ENCODE data around the gene TAF11L5.
"Not testable (repeated sequence)": the region's sequence is repeated elsewhere in the genome, so short reads cannot be mapped to it uniquely, and the experiment has no call there.

Gene TAF11L5

GRCh38 chr5:17524935-17525334 is at the start of gene TAF11L5:
Gene TAF11L5 (plus strand): TSS chr5:17525235.
- not testable (repeated sequence) for H3K27me3 ChIP-seq (ENCODE audit: control insufficient read depth in 2 of 2, insufficient read depth in 2 of 2, low read length in 2 of 2); H3K4me3 ChIP-seq (ENCODE audit: low read length in 2 of 2); H3K9ac ChIP-seq (ENCODE audit: low read depth in 1 of 2, low read length in 2 of 2); H3K27ac ChIP-seq (ENCODE audit: low read depth in 2 of 2, low read length in 2 of 2); H3K36me3 ChIP-seq (ENCODE audit: control insufficient read depth in 2 of 2, insufficient read depth in 2 of 2, low read length in 2 of 2); H3K4me1 ChIP-seq (ENCODE audit: control insufficient read depth in 2 of 2, insufficient read depth in 2 of 2, low read length in 2 of 2); H3K9me3 ChIP-seq (ENCODE audit: control insufficient read depth in 2 of 2, low read length in 2 of 2)

- Histone ChIP-seq H3K9me3 (ENCODE audit: control insufficient read depth in 2 of 2, low read length in 2 of 2) (no peaks in the 10 kb centered on the region), H3K27ac (ENCODE audit: low read depth in 2 of 2, low read length in 2 of 2) (no peak overlapping the region), H3K27me3 (ENCODE audit: control insufficient read depth in 2 of 2, insufficient read depth in 2 of 2, low read length in 2 of 2) (peaks cover 0 to 3% of the 10 kb centered on the region in 2 donors)
Measured at GRCh38 chr5:17477043-17477442, 48.0 kb upstream of the TAF11L5 start.

GRCh38 chr5:17477573-17478265 is 47.3 kb upstream of the TAF11L5 start:
- no peak overlapping the region for H3K9ac ChIP-seq (ENCODE audit: low read depth in 1 of 2, low read length in 2 of 2)

More at GRCh38 chr5:17477043-17477442, 48.0 kb upstream of the TAF11L5 start:
- H3K4me3 ChIP-seq (ENCODE audit: low read length in 2 of 2) = no peak overlapping the region
- no peak overlapping the region for H3K9ac ChIP-seq (ENCODE audit: low read depth in 1 of 2, low read length in 2 of 2)
- H3K4me1 ChIP-seq (ENCODE audit: control insufficient read depth in 2 of 2, insufficient read depth in 2 of 2, low read length in 2 of 2) = no peaks in the 10 kb centered on the region
- no peaks in the 10 kb centered on the region for H3K36me3 ChIP-seq (ENCODE audit: control insufficient read depth in 2 of 2, insufficient read depth in 2 of 2, low read length in 2 of 2)

GRCh38 chr5:17481378-17481777 is 43.7 kb upstream of the TAF11L5 start:
- Histone ChIP-seq H3K9ac (ENCODE audit: low read depth in 1 of 2, low read length in 2 of 2) (no peak overlapping the region), H3K27ac (ENCODE audit: low read depth in 2 of 2, low read length in 2 of 2) (no peak overlapping the region), H3K36me3 (ENCODE audit: control insufficient read depth in 2 of 2, insufficient read depth in 2 of 2, low read length in 2 of 2) (no peaks in the 10 kb centered on the region), H3K4me3 (ENCODE audit: low read length in 2 of 2) (no peak overlapping the region), H3K27me3 (ENCODE audit: control insufficient read depth in 2 of 2, insufficient read depth in 2 of 2, low read length in 2 of 2) (peaks cover 0 to 3% of the 10 kb centered on the region in 2 donors), H3K9me3 (ENCODE audit: control insufficient read depth in 2 of 2, low read length in 2 of 2) (no peaks in the 10 kb centered on the region), H3K4me1 (ENCODE audit: control insufficient read depth in 2 of 2, insufficient read depth in 2 of 2, low read length in 2 of 2) (no peaks in the 10 kb centered on the region)

More at GRCh38 chr5:17477573-17478265, 47.3 kb upstream of the TAF11L5 start:
- no peak overlapping the region for H3K27ac ChIP-seq (ENCODE audit: low read depth in 2 of 2, low read length in 2 of 2)
- no peaks in the 10 kb centered on the region for H3K4me1 ChIP-seq (ENCODE audit: control insufficient read depth in 2 of 2, insufficient read depth in 2 of 2, low read length in 2 of 2)
- peaks cover 0 to 3% of the 10 kb centered on the region in 2 donors for H3K27me3 ChIP-seq (ENCODE audit: control insufficient read depth in 2 of 2, insufficient read depth in 2 of 2, low read length in 2 of 2)
- H3K36me3 ChIP-seq (ENCODE audit: control insufficient read depth in 2 of 2, insufficient read depth in 2 of 2, low read length in 2 of 2) = no peaks in the 10 kb centered on the region
- H3K9me3 ChIP-seq (ENCODE audit: control insufficient read depth in 2 of 2, low read length in 2 of 2) = no peaks in the 10 kb centered on the region
- H3K4me3 ChIP-seq (ENCODE audit: low read length in 2 of 2) = no peak overlapping the region

- Histone ChIP-seq H3K9ac (ENCODE audit: low read depth in 1 of 2, low read length in 2 of 2) (no peak overlapping the region), H3K27me3 (ENCODE audit: control insufficient read depth in 2 of 2, insufficient read depth in 2 of 2, low read length in 2 of 2) (peaks cover 0 to 3% of the 10 kb centered on the region in 2 donors), H3K36me3 (ENCODE audit: control insufficient read depth in 2 of 2, insufficient read depth in 2 of 2, low read length in 2 of 2) (no peaks in the 10 kb centered on the region), H3K4me3 (ENCODE audit: low read length in 2 of 2) (no peak overlapping the region), H3K9me3 (ENCODE audit: control insufficient read depth in 2 of 2, low read length in 2 of 2) (no peaks in the 10 kb centered on the region), H3K4me1 (ENCODE audit: control insufficient read depth in 2 of 2, insufficient read depth in 2 of 2, low read length in 2 of 2) (no peaks in the 10 kb centered on the region), H3K27ac (ENCODE audit: low read depth in 2 of 2, low read length in 2 of 2) (no peak overlapping the region)
Measured at GRCh38 chr5:17482790-17483189, 42.2 kb upstream of the TAF11L5 start.

- not testable (repeated sequence) for H3K4me1 ChIP-seq (ENCODE audit: control insufficient read depth in 2 of 2, insufficient read depth in 2 of 2, low read length in 2 of 2); H3K27ac ChIP-seq (ENCODE audit: low read depth in 2 of 2, low read length in 2 of 2); H3K27me3 ChIP-seq (ENCODE audit: control insufficient read depth in 2 of 2, insufficient read depth in 2 of 2, low read length in 2 of 2); H3K9ac ChIP-seq (ENCODE audit: low read depth in 1 of 2, low read length in 2 of 2); H3K9me3 ChIP-seq (ENCODE audit: control insufficient read depth in 2 of 2, low read length in 2 of 2); H3K4me3 ChIP-seq (ENCODE audit: low read length in 2 of 2); H3K36me3 ChIP-seq (ENCODE audit: control insufficient read depth in 2 of 2, insufficient read depth in 2 of 2, low read length in 2 of 2)
Measured at GRCh38 chr5:17486464-17487173, 38.4 kb upstream of the TAF11L5 start.

GRCh38 chr5:17487174-17487512 is 37.9 kb upstream of the TAF11L5 start:
- H3K9me3 ChIP-seq (ENCODE audit: control insufficient read depth in 2 of 2, low read length in 2 of 2) = no peaks in the 10 kb centered on the region
- no peaks in the 10 kb centered on the region for H3K4me1 ChIP-seq (ENCODE audit: control insufficient read depth in 2 of 2, insufficient read depth in 2 of 2, low read length in 2 of 2)
- H3K27me3 ChIP-seq (ENCODE audit: control insufficient read depth in 2 of 2, insufficient read depth in 2 of 2, low read length in 2 of 2) = no peaks in the 10 kb centered on the region
- no peak overlapping the region for H3K9ac ChIP-seq (ENCODE audit: low read depth in 1 of 2, low read length in 2 of 2)
- H3K36me3 ChIP-seq (ENCODE audit: control insufficient read depth in 2 of 2, insufficient read depth in 2 of 2, low read length in 2 of 2) = no peaks in the 10 kb centered on the region
- H3K27ac ChIP-seq (ENCODE audit: low read depth in 2 of 2, low read length in 2 of 2) = no peak overlapping the region
- no peak overlapping the region for H3K4me3 ChIP-seq (ENCODE audit: low read length in 2 of 2)

GRCh38 chr5:17491257-17491656 is 33.8 kb upstream of the TAF11L5 start:
- not testable (repeated sequence) for H3K27ac ChIP-seq (ENCODE audit: low read depth in 2 of 2, low read length in 2 of 2); H3K9me3 ChIP-seq (ENCODE audit: control insufficient read depth in 2 of 2, low read length in 2 of 2); H3K4me3 ChIP-seq (ENCODE audit: low read length in 2 of 2); H3K9ac ChIP-seq (ENCODE audit: low read depth in 1 of 2, low read length in 2 of 2); H3K4me1 ChIP-seq (ENCODE audit: control insufficient read depth in 2 of 2, insufficient read depth in 2 of 2, low read length in 2 of 2); H3K27me3 ChIP-seq (ENCODE audit: control insufficient read depth in 2 of 2, insufficient read depth in 2 of 2, low read length in 2 of 2); H3K36me3 ChIP-seq (ENCODE audit: control insufficient read depth in 2 of 2, insufficient read depth in 2 of 2, low read length in 2 of 2)

- no peaks in the 10 kb centered on the region for H3K9me3 ChIP-seq (ENCODE audit: control insufficient read depth in 2 of 2, low read length in 2 of 2)
- H3K27ac ChIP-seq (ENCODE audit: low read depth in 2 of 2, low read length in 2 of 2) = no peak overlapping the region
Measured at GRCh38 chr5:17492770-17493169, 32.3 kb upstream of the TAF11L5 start.

GRCh38 chr5:17497446-17497845 is 27.6 kb upstream of the TAF11L5 start:
- no peaks in the 10 kb centered on the region for H3K27me3 ChIP-seq (ENCODE audit: control insufficient read depth in 2 of 2, insufficient read depth in 2 of 2, low read length in 2 of 2)
- no peak overlapping the region for H3K27ac ChIP-seq (ENCODE audit: low read depth in 2 of 2, low read length in 2 of 2)
- H3K36me3 ChIP-seq (ENCODE audit: control insufficient read depth in 2 of 2, insufficient read depth in 2 of 2, low read length in 2 of 2) = no peaks in the 10 kb centered on the region
- H3K4me1 ChIP-seq (ENCODE audit: control insufficient read depth in 2 of 2, insufficient read depth in 2 of 2, low read length in 2 of 2) = no peaks in the 10 kb centered on the region
- no peak overlapping the region for H3K9ac ChIP-seq (ENCODE audit: low read depth in 1 of 2, low read length in 2 of 2)
- H3K4me3 ChIP-seq (ENCODE audit: low read length in 2 of 2) = no peak overlapping the region
- H3K9me3 ChIP-seq (ENCODE audit: control insufficient read depth in 2 of 2, low read length in 2 of 2) = no peaks in the 10 kb centered on the region

More at GRCh38 chr5:17492770-17493169, 32.3 kb upstream of the TAF11L5 start:
- Histone ChIP-seq H3K27me3 (ENCODE audit: control insufficient read depth in 2 of 2, insufficient read depth in 2 of 2, low read length in 2 of 2) (no peaks in the 10 kb centered on the region), H3K36me3 (ENCODE audit: control insufficient read depth in 2 of 2, insufficient read depth in 2 of 2, low read length in 2 of 2) (no peaks in the 10 kb centered on the region), H3K4me3 (ENCODE audit: low read length in 2 of 2) (no peak overlapping the region), H3K4me1 (ENCODE audit: control insufficient read depth in 2 of 2, insufficient read depth in 2 of 2, low read length in 2 of 2) (no peaks in the 10 kb centered on the region), H3K9ac (ENCODE audit: low read depth in 1 of 2, low read length in 2 of 2) (no peak overlapping the region)

All from mucosa of rectum (tissue), 2 donors.